SK-N-SH treated with all-trans-retinoic acid at 6 μM for 48 hours (cell line): ENCODE data around the gene ZFYVE21.

ENCODE experiments used
- ATAC-seq: fragments of 200-7000 bp; cut with Tn5 transposase; 3 replicates; pipeline ENCODE4 v1.9.1; 2020; ENCODE audit warnings: mild to moderate bottlenecking, moderate library complexity
- ARNTL ChIP-seq: fragments of 450-650 bp; formaldehyde crosslinking; IDR thresholded peaks from 2 replicates; pipeline ENCODE4 v1.5.0; 2020; ENCODE audit warnings: low read depth, mild to moderate bottlenecking, moderate library complexity, borderline replicate concordance
- BACH2 ChIP-seq: fragments of 250-450 bp; sonication (Bioruptor Pico); IDR thresholded peaks from 2 replicates; pipeline ENCODE4 v1.9.0; 2021; ENCODE audit warnings: mild to moderate bottlenecking, borderline replicate concordance
- GLIS3 ChIP-seq: fragments of 250-450 bp; sonication (Bioruptor Pico); IDR thresholded peaks from 2 replicates; pipeline ENCODE4 v1.5.0; 2020; ENCODE audit warnings: mild to moderate bottlenecking, moderate library complexity
- ISL1 ChIP-seq: fragments of 250-450 bp; sonication (Bioruptor Pico); IDR thresholded peaks from 2 replicates; pipeline ENCODE4 v2.1.2; 2022; ENCODE audit warnings: mild to moderate bottlenecking, moderate library complexity
- OSR1 ChIP-seq: fragments of 250-450 bp; sonication (Bioruptor Pico); IDR thresholded peaks from 2 replicates; pipeline ENCODE4 v1.8.0; 2022; ENCODE audit warnings: moderate library complexity, mild to moderate bottlenecking, inconsistent platforms
- PPARA ChIP-seq: fragments of 250-450 bp; sonication (Bioruptor Pico); IDR thresholded peaks from 2 replicates; pipeline ENCODE4 v1.5.0; 2020; ENCODE audit warnings: mild to moderate bottlenecking, borderline replicate concordance
- RARB ChIP-seq: fragments of 250-450 bp; sonication (Bioruptor Pico); IDR thresholded peaks from 2 replicates; pipeline ENCODE4 v1.8.0; 2021; ENCODE audit warnings: mild to moderate bottlenecking, moderate library complexity
- SNAI2 ChIP-seq: fragments of 250-450 bp; sonication (Bioruptor Pico); IDR thresholded peaks from 2 replicates; pipeline ENCODE4 v1.5.0; 2020; ENCODE audit warnings: mild to moderate bottlenecking, moderate library complexity
- TCF4 ChIP-seq: fragments of 250-450 bp; sonication (Bioruptor Pico); IDR thresholded peaks from 2 replicates; pipeline ENCODE4 v1.8.0; 2021; ENCODE audit warnings: mild to moderate bottlenecking, moderate library complexity, borderline replicate concordance
- TOX ChIP-seq: fragments of 250-450 bp; sonication (Bioruptor Pico); IDR thresholded peaks from 2 replicates; pipeline ENCODE4 v1.8.0; 2021; ENCODE audit warnings: mild to moderate bottlenecking, moderate library complexity, borderline replicate concordance
- ZC3H10 ChIP-seq: fragments of 250-450 bp; sonication (Bioruptor Pico); IDR thresholded peaks from 2 replicates; pipeline ENCODE4 v1.5.1; 2021; ENCODE audit warnings: mild to moderate bottlenecking, moderate library complexity
- ZFP30 ChIP-seq: fragments of 450-650 bp; formaldehyde crosslinking; IDR thresholded peaks from 2 replicates; pipeline ENCODE4 v1.5.0; 2022; ENCODE audit warnings: mild to moderate bottlenecking, moderate library complexity
- ZNF565 ChIP-seq: fragments of 450-650 bp; formaldehyde crosslinking; conservative IDR thresholded peaks from 2 replicates; pipeline ENCODE4 v1.5.0; 2020; ENCODE audit warnings: low read depth, mild to moderate bottlenecking, moderate library complexity
- ZNF70 ChIP-seq: fragments of 450-650 bp; formaldehyde crosslinking; IDR thresholded peaks from 2 replicates; pipeline ENCODE4 v1.5.0; 2020; ENCODE audit warnings: mild to moderate bottlenecking, moderate library complexity
- ZNF8 ChIP-seq: fragments of 450-650 bp; formaldehyde crosslinking; IDR thresholded peaks from 2 replicates; pipeline ENCODE4 v1.5.0; 2020; ENCODE audit warnings: mild to moderate bottlenecking, moderate library complexity
- TF ChIP-seq, protein P1 (sequence below): fragments of 250-450 bp; sonication (Bioruptor Pico); IDR thresholded peaks from 2 replicates; pipeline ENCODE4 v1.8.0; 2021; ENCODE audit warnings: low read depth, mild to moderate bottlenecking, moderate library complexity, borderline replicate concordance
- TF ChIP-seq, protein P2 (sequence below): fragments of 250-450 bp; sonication (Bioruptor Pico); IDR thresholded peaks from 2 replicates; pipeline ENCODE4 v1.5.1; 2020; ENCODE audit warnings: low read depth, mild to moderate bottlenecking, moderate library complexity
- TF ChIP-seq, protein P3 (sequence below): fragments of 250-450 bp; sonication (Bioruptor Pico); IDR thresholded peaks from 2 replicates; pipeline ENCODE4 v1.5.1; 2021; ENCODE audit warnings: mild to moderate bottlenecking, moderate library complexity
- TF ChIP-seq, protein P4 (sequence below): fragments of 250-450 bp; sonication (Bioruptor Pico); IDR thresholded peaks from 2 replicates; pipeline ENCODE4 v1.5.0; 2020; ENCODE audit warnings: mild to moderate bottlenecking, moderate library complexity

Gene ZFYVE21

DNA sequence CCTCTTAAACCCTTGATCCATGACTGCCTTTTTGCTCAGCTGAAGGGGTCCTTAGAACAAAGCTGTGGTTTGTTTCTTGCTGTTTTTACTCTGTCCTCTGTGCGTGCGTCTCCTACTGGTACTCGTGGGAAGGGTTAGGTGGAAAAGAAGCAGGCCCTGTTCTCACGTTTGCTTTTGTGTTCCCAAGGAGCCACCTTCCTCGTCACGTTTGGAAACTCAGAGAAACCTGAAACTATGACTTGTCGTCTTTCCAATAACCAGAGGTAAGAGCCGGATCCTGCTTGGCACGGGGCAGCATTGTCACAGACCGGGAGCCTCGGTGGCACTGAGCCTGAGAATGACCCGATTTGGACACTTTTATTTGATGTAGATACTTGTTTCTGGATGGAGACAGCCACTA is 13.1 kb downstream of the ZFYVE21 start:
- TF ChIP-seq ZNF70 (CRISPR knock-in tag), result no peak
- no peak for TF ChIP-seq ZFP30 (CRISPR knock-in tag)
- TF ChIP-seq ZNF565 (CRISPR knock-in tag), result no peak
- TF ChIP-seq GLIS3 (CRISPR knock-in tag), result no peak
- TF ChIP-seq RARB, result no peak
- TF ChIP-seq SNAI2 (CRISPR knock-in tag), result no peak
- no peak for TF ChIP-seq BACH2
- TF ChIP-seq, all 23 proteins: peak for 0
- ATAC-seq, result no peak

DNA sequence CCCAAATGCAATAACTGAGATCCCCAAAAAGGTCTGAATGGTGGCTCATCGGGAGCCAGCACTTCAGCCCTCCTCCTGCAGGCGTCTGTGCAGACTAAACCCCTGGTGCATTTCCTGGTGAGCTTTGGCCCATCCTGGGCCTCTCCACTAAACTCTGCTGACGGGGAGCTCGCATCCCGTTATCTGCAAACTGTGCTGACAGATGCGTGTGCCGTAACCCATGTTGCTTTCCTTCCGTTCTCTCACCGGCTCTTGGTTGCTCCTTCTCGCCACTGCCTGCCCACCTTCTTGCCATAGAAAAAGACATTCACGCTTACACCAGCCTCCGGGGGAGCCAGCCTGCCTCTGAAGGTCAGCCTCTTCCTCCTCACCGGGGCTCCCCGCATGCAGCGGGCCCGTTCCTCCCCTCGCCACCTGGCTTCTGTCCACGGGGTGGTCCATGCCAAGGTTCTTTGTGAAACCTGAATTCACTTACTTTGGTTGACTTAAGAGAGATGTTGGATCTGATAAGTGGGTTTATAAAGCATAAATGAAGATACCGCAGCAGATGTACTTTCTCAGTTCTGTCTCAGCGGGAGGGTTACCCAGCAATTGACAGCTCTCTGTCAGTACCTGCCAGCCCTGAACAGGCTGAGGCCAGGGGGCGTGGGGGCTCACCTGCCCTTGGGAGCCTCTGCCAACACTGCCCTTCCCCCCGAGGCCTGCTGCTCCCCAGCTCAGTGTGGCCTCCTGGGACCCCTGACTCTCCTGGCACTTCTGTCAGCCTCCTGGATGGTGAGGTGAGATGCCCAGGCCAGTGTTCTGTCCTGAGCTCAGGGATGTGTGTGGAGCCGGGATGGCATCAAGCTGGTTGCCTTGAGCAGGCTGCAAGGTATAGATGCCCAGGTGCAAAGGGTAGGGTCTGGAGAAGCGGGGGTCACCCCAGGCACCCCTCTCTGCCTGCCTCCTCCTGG is 14.2 kb downstream of the ZFYVE21 start:
- TF ChIP-seq, protein P1, sequence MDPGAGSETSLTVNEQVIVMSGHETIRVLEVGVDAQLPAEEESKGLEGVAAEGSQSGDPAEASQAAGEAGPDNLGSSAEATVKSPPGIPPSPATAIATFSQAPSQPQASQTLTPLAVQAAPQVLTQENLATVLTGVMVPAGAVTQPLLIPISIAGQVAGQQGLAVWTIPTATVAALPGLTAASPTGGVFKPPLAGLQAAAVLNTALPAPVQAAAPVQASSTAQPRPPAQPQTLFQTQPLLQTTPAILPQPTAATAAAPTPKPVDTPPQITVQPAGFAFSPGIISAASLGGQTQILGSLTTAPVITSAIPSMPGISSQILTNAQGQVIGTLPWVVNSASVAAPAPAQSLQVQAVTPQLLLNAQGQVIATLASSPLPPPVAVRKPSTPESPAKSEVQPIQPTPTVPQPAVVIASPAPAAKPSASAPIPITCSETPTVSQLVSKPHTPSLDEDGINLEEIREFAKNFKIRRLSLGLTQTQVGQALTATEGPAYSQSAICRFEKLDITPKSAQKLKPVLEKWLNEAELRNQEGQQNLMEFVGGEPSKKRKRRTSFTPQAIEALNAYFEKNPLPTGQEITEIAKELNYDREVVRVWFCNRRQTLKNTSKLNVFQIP (CRISPR knock-in tag), result no peak
- no peak for TF ChIP-seq RARB
- no peak for TF ChIP-seq ISL1 (CRISPR knock-in tag)
- TF ChIP-seq SNAI2 (CRISPR knock-in tag), result no peak
- TF ChIP-seq, protein P2, sequence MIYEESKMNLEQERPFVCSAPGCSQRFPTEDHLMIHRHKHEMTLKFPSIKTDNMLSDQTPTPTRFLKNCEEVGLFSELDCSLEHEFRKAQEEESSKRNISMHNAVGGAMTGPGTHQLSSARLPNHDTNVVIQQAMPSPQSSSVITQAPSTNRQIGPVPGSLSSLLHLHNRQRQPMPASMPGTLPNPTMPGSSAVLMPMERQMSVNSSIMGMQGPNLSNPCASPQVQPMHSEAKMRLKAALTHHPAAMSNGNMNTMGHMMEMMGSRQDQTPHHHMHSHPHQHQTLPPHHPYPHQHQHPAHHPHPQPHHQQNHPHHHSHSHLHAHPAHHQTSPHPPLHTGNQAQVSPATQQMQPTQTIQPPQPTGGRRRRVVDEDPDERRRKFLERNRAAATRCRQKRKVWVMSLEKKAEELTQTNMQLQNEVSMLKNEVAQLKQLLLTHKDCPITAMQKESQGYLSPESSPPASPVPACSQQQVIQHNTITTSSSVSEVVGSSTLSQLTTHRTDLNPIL (CRISPR knock-in tag), result no peak
- no peak for TF ChIP-seq GLIS3 (CRISPR knock-in tag)
- TF ChIP-seq TOX (CRISPR knock-in tag), result no peak
- TF ChIP-seq, protein P3, sequence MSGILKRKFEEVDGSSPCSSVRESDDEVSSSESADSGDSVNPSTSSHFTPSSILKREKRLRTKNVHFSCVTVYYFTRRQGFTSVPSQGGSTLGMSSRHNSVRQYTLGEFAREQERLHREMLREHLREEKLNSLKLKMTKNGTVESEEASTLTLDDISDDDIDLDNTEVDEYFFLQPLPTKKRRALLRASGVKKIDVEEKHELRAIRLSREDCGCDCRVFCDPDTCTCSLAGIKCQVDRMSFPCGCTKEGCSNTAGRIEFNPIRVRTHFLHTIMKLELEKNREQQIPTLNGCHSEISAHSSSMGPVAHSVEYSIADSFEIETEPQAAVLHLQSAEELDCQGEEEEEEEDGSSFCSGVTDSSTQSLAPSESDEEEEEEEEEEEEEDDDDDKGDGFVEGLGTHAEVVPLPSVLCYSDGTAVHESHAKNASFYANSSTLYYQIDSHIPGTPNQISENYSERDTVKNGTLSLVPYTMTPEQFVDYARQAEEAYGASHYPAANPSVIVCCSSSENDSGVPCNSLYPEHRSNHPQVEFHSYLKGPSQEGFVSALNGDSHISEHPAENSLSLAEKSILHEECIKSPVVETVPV, result no peak
- no peak for ATAC-seq

DNA sequence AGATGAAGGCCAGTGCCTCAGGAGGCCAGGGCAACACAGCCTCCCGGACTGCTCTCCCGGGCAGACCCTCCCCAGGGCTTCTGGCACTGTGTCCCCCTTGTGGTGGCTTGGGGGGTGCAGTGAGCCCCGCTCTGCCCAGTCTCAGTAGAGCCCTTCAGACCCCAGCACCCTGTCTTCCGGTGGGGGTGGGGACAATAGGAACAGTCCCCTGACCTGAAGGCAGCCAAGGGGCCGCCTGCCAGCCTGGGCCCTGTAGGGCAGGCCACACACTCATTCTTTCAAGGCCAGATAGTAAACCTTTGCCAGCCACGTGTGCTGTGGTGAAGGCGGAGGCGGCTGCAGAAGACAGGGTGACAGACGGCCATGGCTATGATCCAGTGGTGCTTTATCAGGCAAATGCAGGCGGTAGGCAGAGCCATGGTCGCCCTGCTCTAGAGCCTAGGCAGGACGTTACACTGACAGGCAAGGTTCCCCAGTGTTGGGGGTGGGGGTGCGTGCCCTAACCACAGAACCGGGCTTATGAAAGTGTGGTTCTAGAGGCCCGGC is 15.0 kb downstream of the ZFYVE21 start:
- TF ChIP-seq RARB (no peak), OSR1 (CRISPR knock-in tag) (no peak), TOX (CRISPR knock-in tag) (no peak), ZNF8 (CRISPR knock-in tag) (no peak), ZC3H10 (CRISPR knock-in tag) (no peak), PPARA (no peak), SNAI2 (CRISPR knock-in tag) (no peak), ARNTL (CRISPR knock-in tag) (no peak), ISL1 (CRISPR knock-in tag) (no peak), TCF4 (CRISPR knock-in tag) (no peak)
- TF ChIP-seq, protein P2 (CRISPR knock-in tag), result no peak
- TF ChIP-seq, protein P4, sequence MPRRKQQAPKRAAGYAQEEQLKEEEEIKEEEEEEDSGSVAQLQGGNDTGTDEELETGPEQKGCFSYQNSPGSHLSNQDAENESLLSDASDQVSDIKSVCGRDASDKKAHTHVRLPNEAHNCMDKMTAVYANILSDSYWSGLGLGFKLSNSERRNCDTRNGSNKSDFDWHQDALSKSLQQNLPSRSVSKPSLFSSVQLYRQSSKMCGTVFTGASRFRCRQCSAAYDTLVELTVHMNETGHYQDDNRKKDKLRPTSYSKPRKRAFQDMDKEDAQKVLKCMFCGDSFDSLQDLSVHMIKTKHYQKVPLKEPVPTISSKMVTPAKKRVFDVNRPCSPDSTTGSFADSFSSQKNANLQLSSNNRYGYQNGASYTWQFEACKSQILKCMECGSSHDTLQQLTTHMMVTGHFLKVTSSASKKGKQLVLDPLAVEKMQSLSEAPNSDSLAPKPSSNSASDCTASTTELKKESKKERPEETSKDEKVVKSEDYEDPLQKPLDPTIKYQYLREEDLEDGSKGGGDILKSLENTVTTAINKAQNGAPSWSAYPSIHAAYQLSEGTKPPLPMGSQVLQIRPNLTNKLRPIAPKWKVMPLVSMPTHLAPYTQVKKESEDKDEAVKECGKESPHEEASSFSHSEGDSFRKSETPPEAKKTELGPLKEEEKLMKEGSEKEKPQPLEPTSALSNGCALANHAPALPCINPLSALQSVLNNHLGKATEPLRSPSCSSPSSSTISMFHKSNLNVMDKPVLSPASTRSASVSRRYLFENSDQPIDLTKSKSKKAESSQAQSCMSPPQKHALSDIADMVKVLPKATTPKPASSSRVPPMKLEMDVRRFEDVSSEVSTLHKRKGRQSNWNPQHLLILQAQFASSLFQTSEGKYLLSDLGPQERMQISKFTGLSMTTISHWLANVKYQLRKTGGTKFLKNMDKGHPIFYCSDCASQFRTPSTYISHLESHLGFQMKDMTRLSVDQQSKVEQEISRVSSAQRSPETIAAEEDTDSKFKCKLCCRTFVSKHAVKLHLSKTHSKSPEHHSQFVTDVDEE (CRISPR knock-in tag), result no peak
- TF ChIP-seq, protein P3, result no peak
- ATAC-seq, result no peak; the same call in 2 of the 3 replicates
